ENCODE measurements around the gene SLC66A3.

DNA sequence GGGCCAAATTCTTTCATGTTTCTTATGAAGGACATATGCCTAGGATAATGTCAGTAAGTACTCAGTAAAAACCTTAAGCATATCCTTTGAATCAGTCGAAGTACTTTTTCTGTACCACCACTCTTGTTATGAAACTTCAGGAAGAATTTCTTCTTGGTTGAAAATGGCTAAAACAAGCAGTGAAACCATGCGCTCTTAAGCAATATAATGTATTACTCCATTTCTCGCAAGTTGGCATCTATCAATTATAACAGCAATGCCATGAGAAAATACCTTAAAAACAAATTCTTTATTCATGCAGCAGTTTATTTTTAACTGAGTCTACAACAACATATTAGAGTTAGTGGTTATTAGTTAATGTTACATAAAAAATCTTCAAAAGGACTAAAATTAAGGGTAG, 41.0 kb downstream of the SLC66A3 start:
- TF ChIP-seq, protein P1, sequence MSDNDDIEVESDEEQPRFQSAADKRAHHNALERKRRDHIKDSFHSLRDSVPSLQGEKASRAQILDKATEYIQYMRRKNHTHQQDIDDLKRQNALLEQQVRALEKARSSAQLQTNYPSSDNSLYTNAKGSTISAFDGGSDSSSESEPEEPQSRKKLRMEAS (CRISPR knock-in tag; IDR thresholded peaks at IDR 0.05) = no peak
- TF ChIP-seq, protein P2, sequence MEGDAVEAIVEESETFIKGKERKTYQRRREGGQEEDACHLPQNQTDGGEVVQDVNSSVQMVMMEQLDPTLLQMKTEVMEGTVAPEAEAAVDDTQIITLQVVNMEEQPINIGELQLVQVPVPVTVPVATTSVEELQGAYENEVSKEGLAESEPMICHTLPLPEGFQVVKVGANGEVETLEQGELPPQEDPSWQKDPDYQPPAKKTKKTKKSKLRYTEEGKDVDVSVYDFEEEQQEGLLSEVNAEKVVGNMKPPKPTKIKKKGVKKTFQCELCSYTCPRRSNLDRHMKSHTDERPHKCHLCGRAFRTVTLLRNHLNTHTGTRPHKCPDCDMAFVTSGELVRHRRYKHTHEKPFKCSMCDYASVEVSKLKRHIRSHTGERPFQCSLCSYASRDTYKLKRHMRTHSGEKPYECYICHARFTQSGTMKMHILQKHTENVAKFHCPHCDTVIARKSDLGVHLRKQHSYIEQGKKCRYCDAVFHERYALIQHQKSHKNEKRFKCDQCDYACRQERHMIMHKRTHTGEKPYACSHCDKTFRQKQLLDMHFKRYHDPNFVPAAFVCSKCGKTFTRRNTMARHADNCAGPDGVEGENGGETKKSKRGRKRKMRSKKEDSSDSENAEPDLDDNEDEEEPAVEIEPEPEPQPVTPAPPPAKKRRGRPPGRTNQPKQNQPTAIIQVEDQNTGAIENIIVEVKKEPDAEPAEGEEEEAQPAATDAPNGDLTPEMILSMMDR (IDR thresholded peaks at IDR 0.05) = no peak
- no peak for TF ChIP-seq FOXP1 (CRISPR knock-in tag; IDR thresholded peaks at IDR 0.05; ENCODE audit: borderline replicate concordance)
- TF ChIP-seq, protein P3, sequence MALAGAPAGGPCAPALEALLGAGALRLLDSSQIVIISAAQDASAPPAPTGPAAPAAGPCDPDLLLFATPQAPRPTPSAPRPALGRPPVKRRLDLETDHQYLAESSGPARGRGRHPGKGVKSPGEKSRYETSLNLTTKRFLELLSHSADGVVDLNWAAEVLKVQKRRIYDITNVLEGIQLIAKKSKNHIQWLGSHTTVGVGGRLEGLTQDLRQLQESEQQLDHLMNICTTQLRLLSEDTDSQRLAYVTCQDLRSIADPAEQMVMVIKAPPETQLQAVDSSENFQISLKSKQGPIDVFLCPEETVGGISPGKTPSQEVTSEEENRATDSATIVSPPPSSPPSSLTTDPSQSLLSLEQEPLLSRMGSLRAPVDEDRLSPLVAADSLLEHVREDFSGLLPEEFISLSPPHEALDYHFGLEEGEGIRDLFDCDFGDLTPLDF (CRISPR knock-in tag; IDR thresholded peaks at IDR 0.05) = no peak
- TF ChIP-seq, protein P4, sequence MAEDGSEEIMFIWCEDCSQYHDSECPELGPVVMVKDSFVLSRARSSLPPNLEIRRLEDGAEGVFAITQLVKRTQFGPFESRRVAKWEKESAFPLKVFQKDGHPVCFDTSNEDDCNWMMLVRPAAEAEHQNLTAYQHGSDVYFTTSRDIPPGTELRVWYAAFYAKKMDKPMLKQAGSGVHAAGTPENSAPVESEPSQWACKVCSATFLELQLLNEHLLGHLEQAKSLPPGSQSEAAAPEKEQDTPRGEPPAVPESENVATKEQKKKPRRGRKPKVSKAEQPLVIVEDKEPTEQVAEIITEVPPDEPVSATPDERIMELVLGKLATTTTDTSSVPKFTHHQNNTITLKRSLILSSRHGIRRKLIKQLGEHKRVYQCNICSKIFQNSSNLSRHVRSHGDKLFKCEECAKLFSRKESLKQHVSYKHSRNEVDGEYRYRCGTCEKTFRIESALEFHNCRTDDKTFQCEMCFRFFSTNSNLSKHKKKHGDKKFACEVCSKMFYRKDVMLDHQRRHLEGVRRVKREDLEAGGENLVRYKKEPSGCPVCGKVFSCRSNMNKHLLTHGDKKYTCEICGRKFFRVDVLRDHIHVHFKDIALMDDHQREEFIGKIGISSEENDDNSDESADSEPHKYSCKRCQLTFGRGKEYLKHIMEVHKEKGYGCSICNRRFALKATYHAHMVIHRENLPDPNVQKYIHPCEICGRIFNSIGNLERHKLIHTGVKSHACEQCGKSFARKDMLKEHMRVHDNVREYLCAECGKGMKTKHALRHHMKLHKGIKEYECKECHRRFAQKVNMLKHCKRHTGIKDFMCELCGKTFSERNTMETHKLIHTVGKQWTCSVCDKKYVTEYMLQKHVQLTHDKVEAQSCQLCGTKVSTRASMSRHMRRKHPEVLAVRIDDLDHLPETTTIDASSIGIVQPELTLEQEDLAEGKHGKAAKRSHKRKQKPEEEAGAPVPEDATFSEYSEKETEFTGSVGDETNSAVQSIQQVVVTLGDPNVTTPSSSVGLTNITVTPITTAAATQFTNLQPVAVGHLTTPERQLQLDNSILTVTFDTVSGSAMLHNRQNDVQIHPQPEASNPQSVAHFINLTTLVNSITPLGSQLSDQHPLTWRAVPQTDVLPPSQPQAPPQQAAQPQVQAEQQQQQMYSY (CRISPR knock-in tag; IDR thresholded peaks at IDR 0.05) = no peak
- TF ChIP-seq TCF7 (CRISPR knock-in tag; IDR thresholded peaks at IDR 0.05; ENCODE audit: low read depth) = no peak
- no peak for TF ChIP-seq TEAD4 (CRISPR knock-in tag; IDR thresholded peaks at IDR 0.05)
- no peak for TF ChIP-seq RELA (CRISPR knock-in tag; IDR thresholded peaks at IDR 0.05; ENCODE audit: borderline replicate concordance)
- TF ChIP-seq, protein P5, sequence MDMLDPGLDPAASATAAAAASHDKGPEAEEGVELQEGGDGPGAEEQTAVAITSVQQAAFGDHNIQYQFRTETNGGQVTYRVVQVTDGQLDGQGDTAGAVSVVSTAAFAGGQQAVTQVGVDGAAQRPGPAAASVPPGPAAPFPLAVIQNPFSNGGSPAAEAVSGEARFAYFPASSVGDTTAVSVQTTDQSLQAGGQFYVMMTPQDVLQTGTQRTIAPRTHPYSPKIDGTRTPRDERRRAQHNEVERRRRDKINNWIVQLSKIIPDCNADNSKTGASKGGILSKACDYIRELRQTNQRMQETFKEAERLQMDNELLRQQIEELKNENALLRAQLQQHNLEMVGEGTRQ (CRISPR knock-in tag; IDR thresholded peaks at IDR 0.05) = no peak
- no peak for TF ChIP-seq JUN (CRISPR knock-in tag; IDR thresholded peaks at IDR 0.05)
- TF ChIP-seq FOXK1 (CRISPR knock-in tag; IDR thresholded peaks at IDR 0.05) = no peak
- no peak for TF ChIP-seq NR1H2 (CRISPR knock-in tag; IDR thresholded peaks at IDR 0.05)
- TF ChIP-seq, protein P6, sequence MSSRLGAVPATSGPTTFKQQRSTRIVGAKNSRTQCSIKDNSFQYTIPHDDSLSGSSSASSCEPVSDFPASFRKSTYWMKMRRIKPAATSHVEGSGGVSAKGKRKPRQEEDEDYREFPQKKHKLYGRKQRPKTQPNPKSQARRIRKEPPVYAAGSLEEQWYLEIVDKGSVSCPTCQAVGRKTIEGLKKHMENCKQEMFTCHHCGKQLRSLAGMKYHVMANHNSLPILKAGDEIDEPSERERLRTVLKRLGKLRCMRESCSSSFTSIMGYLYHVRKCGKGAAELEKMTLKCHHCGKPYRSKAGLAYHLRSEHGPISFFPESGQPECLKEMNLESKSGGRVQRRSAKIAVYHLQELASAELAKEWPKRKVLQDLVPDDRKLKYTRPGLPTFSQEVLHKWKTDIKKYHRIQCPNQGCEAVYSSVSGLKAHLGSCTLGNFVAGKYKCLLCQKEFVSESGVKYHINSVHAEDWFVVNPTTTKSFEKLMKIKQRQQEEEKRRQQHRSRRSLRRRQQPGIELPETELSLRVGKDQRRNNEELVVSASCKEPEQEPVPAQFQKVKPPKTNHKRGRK (CRISPR knock-in tag; IDR thresholded peaks at IDR 0.05; ENCODE audit: borderline replicate concordance) = no peak
- TF ChIP-seq IRF2 (CRISPR knock-in tag; IDR thresholded peaks at IDR 0.05; ENCODE audit: borderline replicate concordance, low read depth) = no peak
